NCI-H524 (cell line): Measurements from ENCODE around the gene RPL13.
"Not testable (repeated sequence)": the region's sequence is repeated elsewhere in the genome, so short reads cannot be mapped to it uniquely, and the experiment has no call there.

Experiments used
- DNase-seq, 2 experiments: peaks; one replicate each; lab custom pipeline; 2025; lab: John Stamatoyannopoulos, UW

Gene RPL13

GRCh38 chr16:89563639-89564392 lies 3.3 kb downstream of the RPL13 start:
- no peak for DNase-seq

- peak in 1 of 2 experiments; percentile 67 for DNase-seq
These were observed 4.2 kb downstream of the RPL13 start for GRCh38 chr16:89564476-89565255.

- DNase-seq, result no peak
These were observed 4.7 kb downstream of the RPL13 start for GRCh38 chr16:89565256-89565505.

GRCh38 chr16:89565506-89566372 lies 5.3 kb downstream of the RPL13 start:
- peak; percentile 66 to 69 for DNase-seq

GRCh38 chr16:89567656-89568594 lies 7.4 kb downstream of the RPL13 start:
- no peak for DNase-seq

GRCh38 chr16:89569506-89570341 lies 9.2 kb downstream of the RPL13 start:
- no peak for DNase-seq

GRCh38 chr16:89570342-89570923 lies 10.0 kb downstream of the RPL13 start:
- no peak for DNase-seq

DNA sequence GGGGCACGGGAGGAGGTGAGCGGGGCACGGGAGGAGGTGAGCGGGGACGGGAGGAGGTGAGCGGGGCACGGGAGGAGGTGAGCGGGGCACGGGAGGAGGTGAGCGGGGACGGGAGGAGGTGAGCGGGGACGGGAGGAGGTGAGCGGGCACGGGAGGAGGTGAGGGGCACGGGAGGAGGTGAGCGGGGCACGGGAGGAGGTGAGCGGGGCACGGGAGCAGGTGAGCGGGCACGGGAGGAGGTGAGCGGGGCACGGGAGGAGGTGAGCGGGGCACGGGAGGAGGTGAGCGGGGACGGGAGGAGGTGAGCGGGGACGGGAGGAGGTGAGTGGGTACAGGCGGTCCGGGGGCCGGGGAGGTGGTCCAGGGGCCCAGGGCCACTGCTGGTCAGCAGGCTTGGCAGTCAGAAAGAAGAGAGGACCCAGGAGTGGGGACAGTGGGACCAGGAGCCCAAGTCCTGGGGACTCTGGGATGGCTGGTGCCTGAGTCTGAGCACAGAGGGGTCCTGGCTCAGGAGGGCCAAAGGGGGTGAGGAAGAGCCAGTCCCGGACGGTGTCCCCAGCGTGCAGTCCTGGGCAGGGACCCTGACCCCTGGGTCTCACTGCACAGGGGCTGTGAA lies 10.6 kb downstream of the RPL13 start:
- not testable (repeated sequence) for DNase-seq

GRCh38 chr16:89571636-89572035 lies 11.2 kb downstream of the RPL13 start:
- DNase-seq, result no peak

- no peak for DNase-seq
These were observed 11.6 kb downstream of the RPL13 start for GRCh38 chr16:89572073-89572484.

GRCh38 chr16:89572485-89573205 lies 12.2 kb downstream of the RPL13 start:
- no peak for DNase-seq

GRCh38 chr16:89573826-89574680 lies 13.6 kb downstream of the RPL13 start:
- no peak for DNase-seq

GRCh38 chr16:89574681-89575246 lies 14.3 kb downstream of the RPL13 start:
- peak; percentile 50 to 68 for DNase-seq

DNA sequence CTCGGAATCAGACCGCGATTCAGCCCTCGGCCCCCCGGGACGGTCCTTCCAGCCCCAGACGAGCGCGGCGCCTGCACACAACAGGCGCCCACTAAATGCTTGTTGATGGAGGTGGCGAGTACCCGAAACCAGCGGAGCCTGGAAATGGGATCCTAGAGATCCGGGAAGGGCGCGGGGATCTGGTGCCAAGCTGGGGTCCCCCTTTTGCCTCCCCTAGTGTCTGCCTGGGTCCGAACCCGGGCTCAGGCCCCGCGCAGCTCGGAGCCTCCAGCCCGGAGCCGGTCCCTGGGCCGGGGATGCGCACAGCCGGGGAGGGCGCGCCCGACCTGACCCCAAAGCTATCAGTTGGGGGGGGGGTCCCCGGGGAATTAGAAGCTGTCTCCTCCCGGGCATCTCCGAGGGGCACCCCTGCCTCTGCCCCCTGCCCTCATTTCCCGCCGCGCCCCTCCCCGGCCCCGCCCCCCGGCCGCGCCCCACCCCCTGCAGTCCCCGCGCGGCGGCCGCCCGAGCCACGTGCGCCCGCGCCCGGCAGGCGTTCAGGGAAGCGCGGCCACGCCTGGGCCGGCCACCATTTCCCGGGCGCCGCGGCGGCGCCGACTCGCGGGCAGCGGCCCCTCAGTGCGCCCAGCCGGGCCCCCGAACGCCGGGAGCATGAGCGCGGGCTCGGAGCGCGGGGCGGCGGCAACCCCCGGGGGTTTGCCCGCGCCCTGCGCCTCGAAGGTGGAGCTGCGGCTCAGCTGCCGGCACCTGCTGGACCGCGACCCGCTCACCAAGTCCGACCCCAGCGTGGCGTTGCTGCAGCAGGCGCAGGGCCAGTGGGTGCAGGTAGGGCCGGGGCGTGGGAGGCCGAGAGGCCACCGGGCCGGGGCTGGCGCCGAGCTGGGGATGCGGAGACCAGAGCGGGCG lies 15.0 kb downstream of the RPL13 start, which contains the start of gene CPNE7:
Gene CPNE7, plus strand, starts transcription at position 512 of the 906 bp plus-strand sequence. Its CDS starts 140 bp downstream, at position 652.
- DNase-seq, result no peak

DNA sequence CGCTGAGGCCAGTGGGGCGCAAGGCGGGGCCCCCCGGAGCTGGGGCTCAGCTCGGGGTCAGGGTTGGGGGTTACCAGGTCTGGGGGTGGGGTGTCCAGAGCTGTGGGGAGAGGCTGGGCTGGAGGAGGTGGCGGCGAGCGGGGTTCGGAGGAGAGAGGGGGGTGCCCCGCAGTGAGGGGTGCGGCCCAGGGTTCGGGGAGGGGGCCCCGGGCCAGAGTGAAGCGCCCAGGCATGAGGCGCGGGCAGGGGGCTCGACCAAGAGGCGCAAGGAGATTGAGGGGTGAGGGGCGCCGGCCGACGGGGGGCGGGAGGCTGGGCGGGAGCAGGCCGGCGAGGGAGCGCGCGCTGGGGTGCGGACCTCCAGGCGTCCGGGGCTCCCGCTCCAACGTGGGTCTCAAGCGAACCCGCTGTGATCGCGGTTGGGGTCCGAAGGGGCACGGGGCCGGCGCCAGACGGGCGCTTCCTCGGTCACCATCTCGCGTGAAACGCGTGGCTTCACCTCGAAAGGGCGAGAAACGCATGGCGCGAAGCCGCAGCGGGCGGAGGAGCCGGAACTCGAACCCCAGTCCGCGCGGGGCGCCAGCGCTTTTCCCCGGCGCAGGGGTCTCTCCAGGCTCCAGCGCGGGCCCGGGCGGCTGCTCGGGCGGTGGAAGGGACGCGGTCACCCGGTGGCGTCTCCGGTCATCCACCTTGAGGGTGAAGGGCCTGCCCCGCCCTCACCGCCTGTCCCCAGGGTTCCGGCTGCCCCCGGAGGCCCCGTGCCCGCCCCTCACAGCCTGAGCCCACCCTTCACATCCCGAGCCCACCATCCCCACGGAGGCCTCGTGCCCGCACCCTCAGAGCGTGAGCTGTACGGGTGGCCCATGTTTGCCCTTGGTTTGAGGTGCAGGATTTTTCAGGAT lies 15.9 kb downstream of the RPL13 start:
- DNase-seq, result no peak
